Omental fat pad (tissue), 4 donors: ENCODE data around the gene GUCA2A. TPM values are rescaled to one million over a fixed set of nuclear protein-coding genes. Genes with fewer than 3 reads are reported as not detected.

Experiments used
- ATAC-seq: fragments of 150-250 bp; one replicate; pipeline ENCODE4 v1.9.1; 2016; ENCODE audit warnings: mild to moderate bottlenecking, moderate library complexity; ENCODE audit not compliant: low FRiP score
- DNase-seq: peaks from one replicate; pipeline ENCODE4 v3.0.0-alpha.2; 2019; ENCODE audit warnings: low spot score
- CTCF ChIP-seq, 3 donors: fragments of 450-650 bp; IDR thresholded peaks; one replicate each; pipeline ENCODE4 v1.5.1; 2016 to 2017; ENCODE audit warnings: antibody characterized with exemption in 3 of 3, mild to moderate bottlenecking in 3 of 3, moderate library complexity in 2 of 3
- total RNA-seq, 4 donors: library from RNA; depleted of rRNA; stranded (reverse); fragments of >200 nt; gene quantifications; one replicate each; pipeline ENCODE4 v1.1.0, GENCODE V29; 2016

Gene GUCA2A
- total RNA-seq, 4 donors from 2014 or later, result not detected

- DNase-seq (no peak), ATAC-seq (no peak)
- TF ChIP-seq CTCF (IDR thresholded peaks at IDR 0.05), result no peak
Observed at GRCh38 chr1:42130061-42130660, 34.4 kb downstream of the GUCA2A start.

- TF ChIP-seq CTCF (IDR thresholded peaks at IDR 0.05), result no peak
- ATAC-seq (no peak), DNase-seq (no peak)
Observed at GRCh38 chr1:42128964-42129363, 35.6 kb downstream of the GUCA2A start.

GRCh38 chr1:42128499-42128898 lies 36.0 kb downstream of the GUCA2A start:
- no peak for TF ChIP-seq CTCF (IDR thresholded peaks at IDR 0.05)
- no peak for ATAC-seq
- DNase-seq, result no peak

GRCh38 chr1:42127767-42128166 lies 36.8 kb downstream of the GUCA2A start:
- no peak for TF ChIP-seq CTCF (IDR thresholded peaks at IDR 0.05)
- no peak for ATAC-seq

GRCh38 chr1:42125552-42125951 lies 39.0 kb downstream of the GUCA2A start:
- no peak for TF ChIP-seq CTCF (IDR thresholded peaks at IDR 0.05)
- ATAC-seq (no peak), DNase-seq (no peak)

More at GRCh38 chr1:42127767-42128166, 36.8 kb downstream of the GUCA2A start:
- DNase-seq, result no peak

- no peak for ATAC-seq
- TF ChIP-seq CTCF (IDR thresholded peaks at IDR 0.05), result no peak
- no peak for DNase-seq
Observed at GRCh38 chr1:42122408-42122807, 42.1 kb downstream of the GUCA2A start.

- no peak for ATAC-seq
- TF ChIP-seq CTCF (IDR thresholded peaks at IDR 0.05), result no peak
- no peak for DNase-seq
Observed at GRCh38 chr1:42118125-42118524, 46.4 kb downstream of the GUCA2A start.
